ENCODE results near the gene PAGE4. TPM values are rescaled to one million over a fixed set of nuclear protein-coding genes. Genes with fewer than 3 reads are reported as not detected.

PAGE4 gene
- total RNA-seq, 1 donor, result not detected

DNA sequence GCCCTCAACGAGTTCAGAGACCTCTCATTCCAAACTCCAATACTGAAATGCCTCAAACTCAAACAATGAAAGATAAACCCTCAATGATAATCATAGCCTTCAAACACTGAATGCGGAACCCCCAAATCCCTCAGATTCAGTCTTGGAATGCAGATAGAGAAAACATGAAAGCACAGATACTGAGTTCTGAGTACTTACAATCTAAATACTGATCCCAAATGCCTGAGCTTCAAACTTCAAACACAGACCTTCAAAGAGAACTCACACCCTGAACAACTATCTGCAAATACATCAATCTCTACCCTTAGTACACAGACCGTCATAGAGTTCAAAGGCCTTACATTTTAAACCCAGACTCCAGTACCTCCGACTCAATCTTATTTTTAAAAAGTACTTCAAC lies 16.9 kb upstream of the PAGE4 start:
- DNase-seq (ENCODE audit: low read depth), result no peak
- TF ChIP-seq, protein P1, sequence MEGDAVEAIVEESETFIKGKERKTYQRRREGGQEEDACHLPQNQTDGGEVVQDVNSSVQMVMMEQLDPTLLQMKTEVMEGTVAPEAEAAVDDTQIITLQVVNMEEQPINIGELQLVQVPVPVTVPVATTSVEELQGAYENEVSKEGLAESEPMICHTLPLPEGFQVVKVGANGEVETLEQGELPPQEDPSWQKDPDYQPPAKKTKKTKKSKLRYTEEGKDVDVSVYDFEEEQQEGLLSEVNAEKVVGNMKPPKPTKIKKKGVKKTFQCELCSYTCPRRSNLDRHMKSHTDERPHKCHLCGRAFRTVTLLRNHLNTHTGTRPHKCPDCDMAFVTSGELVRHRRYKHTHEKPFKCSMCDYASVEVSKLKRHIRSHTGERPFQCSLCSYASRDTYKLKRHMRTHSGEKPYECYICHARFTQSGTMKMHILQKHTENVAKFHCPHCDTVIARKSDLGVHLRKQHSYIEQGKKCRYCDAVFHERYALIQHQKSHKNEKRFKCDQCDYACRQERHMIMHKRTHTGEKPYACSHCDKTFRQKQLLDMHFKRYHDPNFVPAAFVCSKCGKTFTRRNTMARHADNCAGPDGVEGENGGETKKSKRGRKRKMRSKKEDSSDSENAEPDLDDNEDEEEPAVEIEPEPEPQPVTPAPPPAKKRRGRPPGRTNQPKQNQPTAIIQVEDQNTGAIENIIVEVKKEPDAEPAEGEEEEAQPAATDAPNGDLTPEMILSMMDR (IDR thresholded peaks at IDR 0.05; ENCODE audit: insufficient read depth, low read depth, low read length), result no peak
- no peak overlapping the region for H3K4me3 ChIP-seq (ENCODE audit: low read depth, low read length)

DNA sequence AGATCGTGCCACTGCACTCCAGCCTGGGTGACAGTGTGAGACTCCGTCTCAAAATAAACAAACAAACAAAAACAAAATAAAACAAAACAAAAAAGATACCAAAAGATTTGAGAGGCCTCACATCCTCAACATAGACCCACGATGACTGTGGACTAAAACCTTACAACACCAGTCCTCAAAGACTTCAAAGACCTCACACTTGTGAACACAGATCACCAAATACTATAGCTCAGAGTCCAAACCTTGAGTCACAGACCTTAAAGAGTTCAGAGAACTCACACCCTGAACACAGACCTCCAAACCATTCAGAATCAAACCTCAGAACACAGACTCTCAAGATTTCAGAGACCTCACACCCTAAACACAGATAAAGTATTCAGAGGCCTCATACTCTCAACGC lies 12.7 kb upstream of the PAGE4 start:
- DNase-seq (ENCODE audit: low read depth), result no peak
- TF ChIP-seq, protein P1 (IDR thresholded peaks at IDR 0.05; ENCODE audit: insufficient read depth, low read depth, low read length), result no peak
- H3K4me3 ChIP-seq (ENCODE audit: low read depth, low read length), result no peak overlapping the region

- no peak overlapping the region for H3K4me3 ChIP-seq (ENCODE audit: low read depth, low read length)
- TF ChIP-seq, protein P1 (IDR thresholded peaks at IDR 0.05; ENCODE audit: insufficient read depth, low read depth, low read length), result peak; percentile 55
- peak; percentile 17 for DNase-seq (ENCODE audit: low read depth)
These were observed 9.3 kb downstream of the PAGE4 start for GRCh38 chrX:49838374-49838773.

- peak; percentile 27 for DNase-seq (ENCODE audit: low read depth)
- H3K4me3 ChIP-seq (ENCODE audit: low read depth, low read length), result no peak overlapping the region
- TF ChIP-seq, protein P1 (IDR thresholded peaks at IDR 0.05; ENCODE audit: insufficient read depth, low read depth, low read length), result peak; percentile 51
These were observed 11.6 kb downstream of the PAGE4 start for GRCh38 chrX:49840679-49841078.

GRCh38 chrX:49842621-49843020 lies 13.5 kb downstream of the PAGE4 start:
- TF ChIP-seq, protein P1 (IDR thresholded peaks at IDR 0.05; ENCODE audit: insufficient read depth, low read depth, low read length), result no peak
- DNase-seq (ENCODE audit: low read depth), result no peak
- no peak overlapping the region for H3K4me3 ChIP-seq (ENCODE audit: low read depth, low read length)

DNA sequence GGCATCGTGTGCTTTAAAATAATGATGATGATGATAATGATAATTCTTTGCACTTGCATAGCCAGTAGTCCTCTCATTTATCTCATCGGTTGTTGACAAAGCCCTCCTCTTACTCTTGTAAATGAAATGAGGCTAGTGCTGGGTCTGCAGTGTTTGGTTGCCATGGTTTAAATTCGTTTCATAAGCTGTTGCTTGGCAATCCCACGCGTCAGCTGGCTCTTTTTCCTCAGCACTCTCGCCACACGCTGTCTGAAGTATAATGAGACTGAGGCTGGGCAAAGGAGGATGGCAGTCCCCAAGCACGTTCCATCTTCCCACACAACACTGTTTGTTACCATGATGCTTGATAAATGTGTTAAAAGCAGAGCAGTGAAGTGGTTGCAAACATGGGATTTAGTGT lies 15.5 kb downstream of the PAGE4 start:
- TF ChIP-seq, protein P1 (IDR thresholded peaks at IDR 0.05; ENCODE audit: insufficient read depth, low read depth, low read length), result no peak
- no peak overlapping the region for H3K4me3 ChIP-seq (ENCODE audit: low read depth, low read length)
- no peak for DNase-seq (ENCODE audit: low read depth)

GRCh38 chrX:49845701-49846403 lies 16.7 kb downstream of the PAGE4 start:
- DNase-seq (ENCODE audit: low read depth), result no peak
- no peak overlapping the region for H3K4me3 ChIP-seq (ENCODE audit: low read depth, low read length)
- TF ChIP-seq, protein P1 (IDR thresholded peaks at IDR 0.05; ENCODE audit: insufficient read depth, low read depth, low read length), result no peak
